Stimulated activated naive B cell treated with anti-CD40 and anti-IgM and Interleukin-4, amounts not matched to agents 10 μg/mL and 1 μg/mL and 100 μg/mL, for 72 hours (primary cell): ENCODE data around the gene ZGRF1.
"Not testable (repeated sequence)": the region's sequence is repeated elsewhere in the genome, so short reads cannot be mapped to it uniquely, and the experiment has no call there.

Experiments used
- ATAC-seq, 2 donors: fragments of 150-1000 bp; cut with Tn5 transposase; replicated peaks; 2 replicates each; pipeline ENCODE4 v1.10.0; 2021; ENCODE audit warnings: moderate library complexity in 1 of 2
- DNase-seq: peaks from one replicate; pipeline ENCODE4 v3.0.0; 2021
- H3K27ac Mint-ChIP-seq: one replicate; pipeline ENCODE4 v1.8.0; 2022; ENCODE audit warnings: mild to moderate bottlenecking, mixed read lengths
- H3K27me3 Mint-ChIP-seq, 2 donors: one replicate each; pipeline ENCODE4 v1.8.0; 2022; ENCODE audit warnings: mixed read lengths in 2 of 2
- H3K36me3 Mint-ChIP-seq, 2 donors: one replicate each; pipeline ENCODE4 v1.8.0; 2022; ENCODE audit warnings: mixed read lengths in 2 of 2, mild to moderate bottlenecking in 1 of 2
- H3K4me1 Mint-ChIP-seq, 2 donors: one replicate each; pipeline ENCODE4 v1.8.0; 2022; ENCODE audit warnings: mixed read lengths in 2 of 2, mild to moderate bottlenecking in 1 of 2
- H3K4me3 Mint-ChIP-seq, 2 donors: one replicate each; pipeline ENCODE4 v1.8.0; 2022; ENCODE audit warnings: mild to moderate bottlenecking in 2 of 2, mixed read lengths in 2 of 2, moderate library complexity in 1 of 2
- H3K9me3 Mint-ChIP-seq, 2 donors: one replicate each; pipeline ENCODE4 v1.8.0; 2022; ENCODE audit warnings: mixed read lengths in 2 of 2, mild to moderate bottlenecking in 1 of 2

ZGRF1 gene

DNA sequence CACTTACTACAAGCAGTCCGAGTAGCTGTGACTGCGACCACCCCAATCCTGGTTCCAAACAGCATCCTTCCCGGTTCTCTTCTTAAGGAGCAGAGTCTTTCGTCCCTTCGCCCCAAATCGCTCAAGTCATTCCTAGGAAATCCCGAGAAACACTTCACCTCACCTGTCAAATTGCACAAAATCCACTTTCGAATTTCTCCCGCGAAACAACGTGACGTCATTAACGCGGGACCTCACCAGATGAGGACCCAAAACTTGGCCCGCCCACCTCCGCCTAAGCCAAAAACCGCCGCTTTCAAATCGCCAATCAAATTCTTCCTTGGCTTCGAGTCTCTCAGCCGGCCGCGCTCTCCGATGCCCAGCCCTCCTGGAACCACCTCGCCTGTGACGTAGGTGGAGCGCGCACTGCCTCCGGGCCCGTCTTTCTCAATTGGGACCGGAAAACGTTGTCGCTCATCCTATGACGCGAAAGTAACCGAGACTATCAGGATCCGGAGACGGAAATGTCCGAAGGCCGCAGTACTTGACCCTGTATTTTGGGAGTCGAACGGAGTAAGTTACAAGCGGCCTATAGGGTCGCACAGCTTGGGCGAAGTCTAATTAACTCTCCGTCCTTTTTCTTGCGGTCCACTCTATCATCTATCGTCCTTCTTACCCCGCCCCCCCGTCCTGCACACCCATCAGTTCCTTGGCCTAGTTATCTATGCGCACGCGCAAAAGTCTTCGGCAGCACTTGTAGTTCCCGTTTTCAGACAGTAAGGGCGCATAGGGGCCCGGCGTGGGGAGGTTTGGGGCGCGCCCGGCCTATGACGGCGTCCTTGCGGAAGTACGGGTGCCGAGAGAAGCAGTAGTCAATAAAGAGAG, at the start of gene ZGRF1, which contains the start of gene LARP7:
TSS of gene ZGRF1 (minus strand) at position 222 of the 864 bp plus-strand sequence. CDS start 3,733 bp downstream, outside the sequence.
TSS of gene LARP7 (plus strand) at position 456 of the 864 bp plus-strand sequence. CDS start 7,527 bp downstream, outside the sequence.
- DNase-seq (peak; percentile 98), ATAC-seq (peak; percentile 95 to 96)
- peaks cover 12 to 14% of the 10 kb centered on the region in 2 donors for H3K4me1 Mint-ChIP-seq
- H3K4me3 Mint-ChIP-seq: no peak within 1 kb of the TSS
- peaks cover 7 to 14% of the 10 kb centered on the region in 2 donors for H3K36me3 Mint-ChIP-seq
- no peak within 1 kb of the TSS for H3K27ac Mint-ChIP-seq
- H3K9me3 Mint-ChIP-seq: no peaks in the 10 kb centered on the region
- no peaks in the 10 kb centered on the region for H3K27me3 Mint-ChIP-seq

GRCh38 chr4:112680996-112681395, 44.3 kb upstream of the ZGRF1 start:
- no peak for ATAC-seq
- Mint-ChIP-seq H3K27me3 (peaks cover 0 to 6% of the 10 kb centered on the region in 2 donors), H3K4me3 (no peak overlapping the region), H3K27ac (no peak overlapping the region), H3K4me1 (no peaks in the 10 kb centered on the region), H3K9me3 (no peaks in the 10 kb centered on the region), H3K36me3 (no peaks in the 10 kb centered on the region)
- DNase-seq: no peak

GRCh38 chr4:112677519-112678091, 40.9 kb upstream of the ZGRF1 start:
- H3K4me3 Mint-ChIP-seq: no peak overlapping the region
- no peaks in the 10 kb centered on the region for H3K27me3 Mint-ChIP-seq
- H3K36me3 Mint-ChIP-seq: no peaks in the 10 kb centered on the region
- DNase-seq: no peak
- H3K9me3 Mint-ChIP-seq: no peaks in the 10 kb centered on the region
- H3K4me1 Mint-ChIP-seq: peaks cover 4 to 8% of the 10 kb centered on the region in 2 donors
- ATAC-seq: no peak
- no peak overlapping the region for H3K27ac Mint-ChIP-seq

DNA sequence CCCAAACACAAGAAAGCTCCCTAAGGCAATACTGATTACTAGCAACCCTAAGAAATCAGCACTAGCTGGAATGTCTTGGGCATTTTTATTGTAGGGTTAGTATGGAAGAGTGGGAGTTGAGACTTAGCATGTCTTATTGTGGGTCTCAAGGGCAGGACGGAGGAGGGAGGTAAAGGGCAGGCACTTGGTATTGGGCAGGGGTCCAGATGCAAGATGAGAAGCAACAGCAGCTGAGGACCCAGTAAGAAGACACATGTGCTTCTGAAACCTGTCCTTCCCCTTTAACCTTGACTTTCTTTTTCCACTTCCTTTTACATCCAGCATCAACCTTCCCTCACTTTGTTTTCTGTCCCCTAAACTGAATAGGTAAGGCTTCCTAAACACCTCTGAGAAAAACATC, 37.7 kb upstream of the ZGRF1 start:
- Mint-ChIP-seq H3K36me3 (no peaks in the 10 kb centered on the region), H3K27ac (no peak overlapping the region), H3K4me1 (peaks cover 4 to 8% of the 10 kb centered on the region in 2 donors), H3K9me3 (no peaks in the 10 kb centered on the region), H3K4me3 (no peak overlapping the region), H3K27me3 (no peaks in the 10 kb centered on the region)
- no peak for DNase-seq
- no peak for ATAC-seq

DNA sequence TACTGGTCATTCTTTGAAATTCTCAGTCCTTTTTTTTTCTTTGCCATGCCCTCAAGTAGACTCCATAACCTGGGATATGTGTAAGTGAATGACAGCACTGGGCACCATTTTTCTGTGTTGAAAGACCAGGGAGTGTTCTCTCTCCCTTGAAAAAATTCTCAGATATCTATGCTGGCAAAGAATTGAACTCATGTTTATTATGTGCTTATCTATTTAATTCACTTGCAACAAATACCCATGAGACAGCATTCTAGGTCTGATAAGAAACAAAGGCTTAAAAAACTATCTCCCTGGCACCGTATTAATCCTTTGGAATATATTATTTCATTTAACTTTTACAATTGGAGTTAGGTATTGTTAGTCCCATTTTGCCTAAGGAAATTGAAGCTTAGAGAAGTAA, 37.0 kb upstream of the ZGRF1 start:
- Mint-ChIP-seq H3K9me3 (no peaks in the 10 kb centered on the region), H3K4me3 (no peak overlapping the region), H3K27ac (no peak overlapping the region), H3K27me3 (no peaks in the 10 kb centered on the region), H3K4me1 (peaks cover 4 to 8% of the 10 kb centered on the region in 2 donors), H3K36me3 (no peaks in the 10 kb centered on the region)
- ATAC-seq: no peak
- DNase-seq: no peak

DNA sequence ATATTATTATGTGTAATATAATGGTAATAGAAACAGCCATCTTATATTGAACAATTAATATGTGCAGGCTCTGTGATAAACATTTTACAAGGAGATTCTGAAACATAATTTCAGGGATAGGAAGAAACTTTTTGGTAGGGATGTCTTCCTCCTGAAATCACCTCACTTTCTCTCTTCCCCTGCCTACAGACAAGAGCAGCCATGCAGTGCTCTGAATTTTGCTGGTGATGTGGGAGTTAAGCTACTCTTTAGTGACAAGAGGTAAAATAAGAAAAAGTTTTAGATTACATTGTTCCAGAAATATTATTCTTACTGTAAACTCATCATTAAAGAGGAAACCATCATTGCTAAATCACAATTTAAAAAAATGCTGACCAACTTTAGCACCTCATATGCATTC, 36.4 kb upstream of the ZGRF1 start:
- H3K27ac Mint-ChIP-seq: no peak overlapping the region
- H3K4me1 Mint-ChIP-seq: peaks cover 4 to 8% of the 10 kb centered on the region in 2 donors
- no peak for DNase-seq
- H3K4me3 Mint-ChIP-seq: no peak overlapping the region
- no peaks in the 10 kb centered on the region for H3K27me3 Mint-ChIP-seq
- H3K9me3 Mint-ChIP-seq: no peaks in the 10 kb centered on the region
- no peak for ATAC-seq
- H3K36me3 Mint-ChIP-seq: peaks cover 0 to 2% of the 10 kb centered on the region in 2 donors

GRCh38 chr4:112668131-112668530, 31.4 kb upstream of the ZGRF1 start:
- Mint-ChIP-seq H3K36me3 (peaks cover 8 to 16% of the 10 kb centered on the region in 2 donors), H3K27ac (no peak overlapping the region), H3K27me3 (no peaks in the 10 kb centered on the region), H3K4me1 (no peaks in the 10 kb centered on the region), H3K9me3 (no peaks in the 10 kb centered on the region), H3K4me3 (no peak overlapping the region)
- DNase-seq (no peak), ATAC-seq (no peak)

DNA sequence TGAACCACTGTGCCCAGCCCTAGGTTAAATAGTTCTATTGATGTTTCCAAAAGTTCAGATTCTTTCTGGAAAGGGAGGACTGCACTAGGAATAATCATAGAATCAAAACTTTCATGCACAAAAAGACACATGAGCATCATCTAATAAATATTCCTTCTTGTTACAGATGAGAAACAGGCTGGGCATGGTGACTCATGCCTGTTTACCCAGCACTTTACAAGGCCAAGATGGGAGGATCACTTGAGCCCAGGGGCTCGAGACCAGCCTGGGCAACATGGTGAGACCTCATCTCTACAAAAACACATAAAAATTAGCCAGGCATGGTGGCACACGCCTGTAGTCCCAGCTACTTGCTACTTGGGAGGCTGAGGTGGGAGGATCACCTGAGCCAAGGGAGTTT, 27.9 kb upstream of the ZGRF1 start:
- Mint-ChIP-seq H3K4me3 (no peak overlapping the region), H3K36me3 (peaks cover 9 to 16% of the 10 kb centered on the region in 2 donors), H3K27me3 (no peaks in the 10 kb centered on the region), H3K27ac (no peak overlapping the region), H3K9me3 (no peaks in the 10 kb centered on the region), H3K4me1 (no peaks in the 10 kb centered on the region)
- no peak for DNase-seq
- no peak for ATAC-seq

GRCh38 chr4:112656115-112656514, 19.4 kb upstream of the ZGRF1 start:
- H3K4me1 Mint-ChIP-seq, H3K9me3 Mint-ChIP-seq, H3K27me3 Mint-ChIP-seq, H3K27ac Mint-ChIP-seq, ATAC-seq, H3K4me3 Mint-ChIP-seq, DNase-seq: not testable (repeated sequence)
- H3K36me3 Mint-ChIP-seq: peaks cover 8 to 16% of the 10 kb centered on the region in 2 donors

DNA sequence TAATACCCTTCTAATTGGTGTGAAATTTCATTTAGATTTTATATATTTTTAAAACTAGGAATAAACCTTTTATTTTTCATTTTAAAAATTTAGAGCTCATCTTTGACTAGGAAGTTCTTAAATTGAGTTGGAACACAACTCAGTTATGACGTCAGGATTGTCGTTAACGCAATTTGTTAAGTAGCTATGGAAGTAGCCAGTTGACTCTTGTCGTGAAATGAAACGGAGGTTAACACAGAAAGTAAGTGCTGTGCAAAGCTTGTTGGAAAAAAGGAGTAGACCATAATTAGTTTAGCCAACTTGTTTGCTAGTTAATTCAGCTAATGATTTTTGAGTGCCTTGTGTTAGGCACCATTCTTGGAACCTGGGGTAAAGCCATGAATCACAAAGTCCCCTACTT, 18.6 kb upstream of the ZGRF1 start:
- DNase-seq: no peak
- no peaks in the 10 kb centered on the region for H3K4me1 Mint-ChIP-seq
- no peak overlapping the region for H3K4me3 Mint-ChIP-seq
- no peak overlapping the region for H3K27ac Mint-ChIP-seq
- no peaks in the 10 kb centered on the region for H3K9me3 Mint-ChIP-seq
- H3K36me3 Mint-ChIP-seq: peaks cover 8 to 18% of the 10 kb centered on the region in 2 donors
- no peaks in the 10 kb centered on the region for H3K27me3 Mint-ChIP-seq
- no peak for ATAC-seq

GRCh38 chr4:112652216-112652615, 15.5 kb upstream of the ZGRF1 start:
- no peak overlapping the region for H3K27ac Mint-ChIP-seq
- no peak overlapping the region for H3K4me3 Mint-ChIP-seq
- no peaks in the 10 kb centered on the region for H3K4me1 Mint-ChIP-seq
- no peaks in the 10 kb centered on the region for H3K9me3 Mint-ChIP-seq
- DNase-seq: no peak
- H3K36me3 Mint-ChIP-seq: peaks cover 9 to 14% of the 10 kb centered on the region in 2 donors
- no peak for ATAC-seq
- H3K27me3 Mint-ChIP-seq: no peaks in the 10 kb centered on the region

GRCh38 chr4:112651641-112652040, 14.9 kb upstream of the ZGRF1 start:
- DNase-seq: no peak
- no peaks in the 10 kb centered on the region for H3K27me3 Mint-ChIP-seq
- no peaks in the 10 kb centered on the region for H3K9me3 Mint-ChIP-seq
- H3K4me3 Mint-ChIP-seq: no peak overlapping the region
- no peak overlapping the region for H3K27ac Mint-ChIP-seq
- no peaks in the 10 kb centered on the region for H3K4me1 Mint-ChIP-seq
- peaks cover 15 to 20% of the 10 kb centered on the region in 2 donors for H3K36me3 Mint-ChIP-seq
- ATAC-seq: no peak

GRCh38 chr4:112650332-112650731, 13.6 kb upstream of the ZGRF1 start:
- Mint-ChIP-seq H3K36me3 (peaks cover 16 to 19% of the 10 kb centered on the region in 2 donors), H3K27ac (no peak overlapping the region)

DNA sequence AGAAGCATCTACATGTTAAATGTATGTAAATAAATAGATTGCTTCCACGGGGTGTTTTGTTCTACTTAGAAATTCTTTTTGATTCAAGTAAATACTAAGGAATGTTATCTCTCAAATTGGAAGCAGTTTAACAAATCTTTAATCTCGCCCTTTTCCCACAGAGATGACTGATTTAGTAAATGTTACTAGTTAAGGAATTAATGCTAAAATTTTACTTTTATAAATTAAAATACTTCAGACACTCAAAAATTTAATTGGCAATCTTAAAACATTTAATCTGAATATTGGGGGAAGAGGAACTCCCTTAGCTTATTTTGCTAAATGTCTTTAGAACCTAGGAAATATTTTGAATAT, 12.3 kb upstream of the ZGRF1 start:
- H3K4me3 Mint-ChIP-seq: no peak overlapping the region
- peaks cover 14 to 18% of the 10 kb centered on the region in 2 donors for H3K36me3 Mint-ChIP-seq
- H3K27ac Mint-ChIP-seq: no peak overlapping the region
- no peak for ATAC-seq
- no peaks in the 10 kb centered on the region for H3K27me3 Mint-ChIP-seq
- DNase-seq: no peak
- H3K9me3 Mint-ChIP-seq: no peaks in the 10 kb centered on the region
- no peaks in the 10 kb centered on the region for H3K4me1 Mint-ChIP-seq

More at GRCh38 chr4:112650332-112650731, 13.6 kb upstream of the ZGRF1 start:
- no peak for ATAC-seq
- H3K4me3 Mint-ChIP-seq: no peak overlapping the region
- H3K27me3 Mint-ChIP-seq: no peaks in the 10 kb centered on the region
- DNase-seq: no peak
- no peaks in the 10 kb centered on the region for H3K9me3 Mint-ChIP-seq
- H3K4me1 Mint-ChIP-seq: no peaks in the 10 kb centered on the region
